BE2C (cell line): Measurements from ENCODE around the gene ZNF765.

Source experiments
- DNase-seq: peaks from one replicate; pipeline ENCODE4 v3.0.0-alpha.2; 2020
- H3K27me3 ChIP-seq: fragments of 250-450 bp; sonication (Bioruptor Pico); 2 replicates; pipeline ENCODE4 v1.5.1; 2020; ENCODE audit warnings: mild to moderate bottlenecking
- H3K36me3 ChIP-seq: fragments of 250-450 bp; sonication (Bioruptor Pico); 2 replicates; pipeline ENCODE4 v1.5.1; 2020; ENCODE audit warnings: mild to moderate bottlenecking
- H3K4me1 ChIP-seq: fragments of 250-450 bp; sonication (Bioruptor Pico); 2 replicates; pipeline ENCODE4 v1.5.1; 2020
- H3K4me3 ChIP-seq: 2 replicates; pipeline ENCODE4 v1.5.1; 2011; ENCODE audit warnings: low read depth, low read length
- H3K9me3 ChIP-seq: fragments of 250-450 bp; sonication (Bioruptor Pico); 2 replicates; pipeline ENCODE4 v1.5.1; 2020
- TF ChIP-seq, protein P1 (sequence below): IDR thresholded peaks from 2 replicates; pipeline ENCODE4 v1.5.1; 2012; ENCODE audit warnings: mild to moderate bottlenecking, low read depth, low read length

Gene ZNF765

DNA sequence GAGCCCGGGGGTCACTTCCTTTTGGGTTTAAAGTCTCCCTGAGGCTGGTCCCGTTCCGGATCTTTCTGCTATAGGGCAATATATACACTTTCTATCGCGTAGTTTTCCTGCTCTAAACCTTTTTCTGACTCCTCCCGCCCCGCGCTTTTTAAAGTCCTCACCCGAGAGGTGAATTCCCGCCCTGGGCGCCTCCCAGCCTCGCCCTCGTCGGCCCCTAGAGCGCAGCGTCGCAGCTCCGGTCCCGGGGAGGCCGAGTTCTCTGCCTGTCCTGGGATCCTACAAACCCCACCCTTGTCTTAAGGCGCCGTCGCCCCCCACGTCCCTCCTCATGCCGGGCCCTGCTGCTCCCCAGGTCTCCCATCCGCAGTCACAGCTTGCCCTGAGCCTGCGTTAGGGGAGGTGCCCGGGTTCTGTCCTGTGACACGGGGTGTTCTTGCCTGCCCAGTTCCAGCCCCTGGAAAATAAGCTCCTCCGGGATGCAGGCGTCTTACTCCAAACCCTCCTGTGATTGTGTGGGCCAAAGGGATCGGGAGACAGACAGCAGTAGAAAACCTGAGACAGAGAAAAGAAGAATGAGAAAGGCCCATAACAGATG is 29.0 kb upstream of the ZNF765 start:
- TF ChIP-seq, protein P1, sequence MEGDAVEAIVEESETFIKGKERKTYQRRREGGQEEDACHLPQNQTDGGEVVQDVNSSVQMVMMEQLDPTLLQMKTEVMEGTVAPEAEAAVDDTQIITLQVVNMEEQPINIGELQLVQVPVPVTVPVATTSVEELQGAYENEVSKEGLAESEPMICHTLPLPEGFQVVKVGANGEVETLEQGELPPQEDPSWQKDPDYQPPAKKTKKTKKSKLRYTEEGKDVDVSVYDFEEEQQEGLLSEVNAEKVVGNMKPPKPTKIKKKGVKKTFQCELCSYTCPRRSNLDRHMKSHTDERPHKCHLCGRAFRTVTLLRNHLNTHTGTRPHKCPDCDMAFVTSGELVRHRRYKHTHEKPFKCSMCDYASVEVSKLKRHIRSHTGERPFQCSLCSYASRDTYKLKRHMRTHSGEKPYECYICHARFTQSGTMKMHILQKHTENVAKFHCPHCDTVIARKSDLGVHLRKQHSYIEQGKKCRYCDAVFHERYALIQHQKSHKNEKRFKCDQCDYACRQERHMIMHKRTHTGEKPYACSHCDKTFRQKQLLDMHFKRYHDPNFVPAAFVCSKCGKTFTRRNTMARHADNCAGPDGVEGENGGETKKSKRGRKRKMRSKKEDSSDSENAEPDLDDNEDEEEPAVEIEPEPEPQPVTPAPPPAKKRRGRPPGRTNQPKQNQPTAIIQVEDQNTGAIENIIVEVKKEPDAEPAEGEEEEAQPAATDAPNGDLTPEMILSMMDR, result no peak

DNA sequence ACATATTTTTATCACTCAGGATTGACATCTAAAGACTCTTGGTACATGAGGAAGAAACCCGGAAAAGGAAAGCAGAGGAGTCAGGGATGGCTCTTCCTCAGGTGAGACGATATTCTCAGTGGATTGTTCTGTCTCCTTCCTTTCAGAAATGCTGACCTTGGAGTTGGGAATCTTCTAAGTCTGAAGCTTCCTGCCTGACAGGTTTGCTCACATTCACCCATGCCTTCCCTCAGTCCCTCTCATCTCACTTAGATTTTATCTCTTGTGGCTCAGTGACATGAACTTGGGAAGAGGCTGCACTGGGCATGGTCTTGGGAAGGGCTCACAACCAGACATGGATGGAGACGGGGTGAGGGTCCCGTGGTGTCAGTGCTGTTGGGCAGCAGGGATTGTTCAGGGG is 22.8 kb upstream of the ZNF765 start:
- no peak overlapping the region for H3K4me3 ChIP-seq
- no peaks in the 10 kb centered on the region for H3K9me3 ChIP-seq
- H3K27me3 ChIP-seq, result no peaks in the 10 kb centered on the region
- H3K36me3 ChIP-seq, result no peaks in the 10 kb centered on the region
- H3K4me1 ChIP-seq, result no peaks in the 10 kb centered on the region
- TF ChIP-seq, protein P1, result no peak
- DNase-seq, result no peak

More for the DNA sequence above, 29.0 kb upstream of the ZNF765 start:
- Histone ChIP-seq H3K9me3 (no peaks in the 10 kb centered on the region), H3K27me3 (no peaks in the 10 kb centered on the region), H3K4me1 (no peaks in the 10 kb centered on the region), H3K4me3 (peak overlapping the region; percentile 64), H3K36me3 (no peaks in the 10 kb centered on the region)
- peak; percentile 11 for DNase-seq

GRCh38 chr19:53374288-53374687 is 20.7 kb upstream of the ZNF765 start:
- H3K4me3 ChIP-seq, result no peak overlapping the region
- no peaks in the 10 kb centered on the region for H3K4me1 ChIP-seq
- H3K27me3 ChIP-seq, result no peaks in the 10 kb centered on the region
- TF ChIP-seq, protein P1, result no peak
- H3K36me3 ChIP-seq, result no peaks in the 10 kb centered on the region
- H3K9me3 ChIP-seq, result no peaks in the 10 kb centered on the region
- DNase-seq, result no peak

DNA sequence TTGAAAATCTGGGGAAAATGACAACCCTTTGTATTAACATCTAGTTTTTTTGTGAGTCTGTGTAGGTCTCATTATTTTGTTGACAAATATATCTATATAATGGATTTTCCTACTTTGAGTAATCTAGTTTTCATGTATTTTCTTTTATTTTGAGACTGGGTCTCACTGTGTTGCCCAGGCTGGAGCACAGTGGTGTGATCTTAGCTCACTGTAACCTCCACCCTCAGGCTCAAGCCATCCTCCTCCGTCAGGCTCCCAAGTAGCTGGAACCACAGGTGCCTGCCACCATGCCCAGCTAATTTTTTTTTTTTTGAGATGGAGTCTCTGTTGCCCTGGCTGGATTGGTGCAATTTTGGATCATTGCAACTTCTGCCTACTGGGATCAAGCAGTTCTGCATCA is 20.2 kb upstream of the ZNF765 start:
- DNase-seq, result no peak
- H3K4me1 ChIP-seq, result no peaks in the 10 kb centered on the region
- no peak overlapping the region for H3K4me3 ChIP-seq
- no peaks in the 10 kb centered on the region for H3K36me3 ChIP-seq
- H3K27me3 ChIP-seq, result no peaks in the 10 kb centered on the region
- TF ChIP-seq, protein P1, result no peak
- no peaks in the 10 kb centered on the region for H3K9me3 ChIP-seq

DNA sequence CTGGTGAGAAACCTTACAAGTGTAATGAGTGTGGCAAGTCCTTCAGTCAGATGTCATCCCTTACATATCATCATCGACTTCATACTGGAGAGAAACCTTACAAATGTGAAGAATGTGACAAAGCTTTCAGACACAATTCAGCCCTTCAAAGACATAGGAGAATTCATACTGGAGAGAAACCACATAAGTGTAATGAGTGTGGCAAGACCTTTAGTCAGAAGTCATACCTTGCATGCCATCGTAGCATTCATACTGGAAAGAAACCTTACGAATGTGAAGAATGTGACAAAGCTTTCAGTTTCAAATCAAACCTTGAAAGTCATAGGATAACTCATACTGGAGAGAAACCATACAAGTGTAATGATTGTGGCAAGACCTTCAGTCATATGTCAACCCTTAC is 13.6 kb upstream of the ZNF765 start:
- Histone ChIP-seq H3K9me3 (no peaks in the 10 kb centered on the region), H3K27me3 (no peaks in the 10 kb centered on the region), H3K4me1 (no peaks in the 10 kb centered on the region), H3K4me3 (no peak overlapping the region), H3K36me3 (no peaks in the 10 kb centered on the region)
- DNase-seq, result no peak
- TF ChIP-seq, protein P1, result no peak

GRCh38 chr19:53388168-53388567 is 6.8 kb upstream of the ZNF765 start:
- no peak overlapping the region for H3K4me3 ChIP-seq
- no peaks in the 10 kb centered on the region for H3K9me3 ChIP-seq
- no peak for DNase-seq
- no peaks in the 10 kb centered on the region for H3K4me1 ChIP-seq
- H3K36me3 ChIP-seq, result no peaks in the 10 kb centered on the region
- TF ChIP-seq, protein P1, result no peak
- H3K27me3 ChIP-seq, result no peaks in the 10 kb centered on the region
